SH-SY5Y (cell line): Measurements from ENCODE around the gene EVA1B.

Experiments used
- GATA2 ChIP-seq: IDR thresholded peaks from 2 replicates; pipeline ENCODE4 v1.6.1; 2011; ENCODE audit warnings: mild to moderate bottlenecking, low read depth, low read length
- GATA3 ChIP-seq: IDR thresholded peaks from 2 replicates; pipeline ENCODE4 v1.6.1; 2011; ENCODE audit warnings: low read depth, mild to moderate bottlenecking, low read length, moderate library complexity

The EVA1B gene

DNA sequence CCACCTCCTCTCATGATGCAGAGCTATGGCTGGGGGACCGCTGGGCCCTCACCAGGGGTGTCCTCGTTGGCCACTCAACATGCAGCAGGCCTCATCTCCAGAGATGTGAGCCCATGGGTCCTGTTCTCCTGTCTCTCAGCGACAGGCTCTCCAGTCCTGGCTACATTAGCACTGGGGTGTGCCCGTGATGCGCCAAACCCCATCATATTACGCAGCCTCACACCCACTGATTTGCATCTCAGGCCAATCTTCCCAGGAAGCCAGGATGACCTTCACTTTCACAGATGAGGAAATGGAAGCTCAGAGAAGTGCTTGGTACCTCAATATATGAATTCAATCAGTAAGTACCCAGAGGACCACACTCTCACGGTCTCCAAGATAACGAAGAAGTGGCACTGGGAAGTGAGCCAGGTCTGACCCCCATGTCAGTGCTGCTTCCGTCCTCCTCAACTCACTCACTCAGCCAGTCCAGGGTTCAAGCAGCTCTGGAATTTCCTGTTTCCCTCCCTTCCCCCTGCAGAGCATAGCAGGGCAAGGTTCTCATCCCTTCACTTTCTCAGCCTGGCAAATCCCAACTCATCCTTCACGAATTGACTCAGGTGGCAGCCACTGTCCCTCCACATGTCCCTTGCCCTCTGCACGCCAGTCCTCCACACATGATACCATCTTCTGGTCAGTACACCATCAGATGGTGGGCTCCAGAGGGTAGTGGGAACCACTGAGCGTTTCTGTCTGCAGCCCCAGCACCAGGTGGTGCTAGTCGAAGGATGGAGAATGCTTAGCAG, 28.9 kb upstream of the EVA1B start:
- no peak for TF ChIP-seq GATA3
- no peak for TF ChIP-seq GATA2

DNA sequence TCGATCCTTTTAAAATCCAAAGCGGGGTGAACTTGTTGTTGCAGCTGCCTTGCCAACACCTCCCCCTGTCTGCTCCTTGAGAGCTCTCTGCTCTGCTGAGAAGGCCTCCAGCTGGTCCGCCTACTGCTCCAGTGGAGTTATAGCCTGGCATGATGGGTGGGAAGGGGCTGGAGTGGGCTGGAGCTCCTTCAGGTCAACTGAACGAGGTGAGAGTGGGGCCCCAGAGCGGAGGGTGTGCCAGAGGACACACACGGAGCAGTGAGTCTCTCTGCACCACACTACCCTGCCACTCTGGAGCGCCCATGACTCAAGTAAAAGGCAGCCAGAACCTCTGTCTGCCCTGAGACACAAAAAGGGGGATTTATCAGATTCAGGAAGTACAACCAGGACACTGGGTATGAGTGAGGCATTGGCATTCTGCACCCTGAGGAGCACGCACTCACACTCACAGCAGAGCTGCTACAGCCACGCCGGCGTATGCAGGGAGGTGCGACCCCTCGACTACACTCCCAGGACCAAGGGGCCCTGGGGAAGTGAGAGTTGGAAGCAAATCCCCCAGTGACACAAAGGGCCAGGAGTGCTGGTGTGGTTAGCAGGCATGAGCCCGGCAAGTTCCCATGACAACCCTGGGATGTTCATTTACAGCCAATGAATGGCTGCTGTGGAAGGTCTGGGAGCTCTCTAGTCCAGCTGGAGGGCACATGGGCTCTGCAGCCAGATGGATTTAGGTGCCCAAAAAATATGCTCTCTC, 28.0 kb upstream of the EVA1B start:
- TF ChIP-seq GATA2 (no peak), GATA3 (no peak)

DNA sequence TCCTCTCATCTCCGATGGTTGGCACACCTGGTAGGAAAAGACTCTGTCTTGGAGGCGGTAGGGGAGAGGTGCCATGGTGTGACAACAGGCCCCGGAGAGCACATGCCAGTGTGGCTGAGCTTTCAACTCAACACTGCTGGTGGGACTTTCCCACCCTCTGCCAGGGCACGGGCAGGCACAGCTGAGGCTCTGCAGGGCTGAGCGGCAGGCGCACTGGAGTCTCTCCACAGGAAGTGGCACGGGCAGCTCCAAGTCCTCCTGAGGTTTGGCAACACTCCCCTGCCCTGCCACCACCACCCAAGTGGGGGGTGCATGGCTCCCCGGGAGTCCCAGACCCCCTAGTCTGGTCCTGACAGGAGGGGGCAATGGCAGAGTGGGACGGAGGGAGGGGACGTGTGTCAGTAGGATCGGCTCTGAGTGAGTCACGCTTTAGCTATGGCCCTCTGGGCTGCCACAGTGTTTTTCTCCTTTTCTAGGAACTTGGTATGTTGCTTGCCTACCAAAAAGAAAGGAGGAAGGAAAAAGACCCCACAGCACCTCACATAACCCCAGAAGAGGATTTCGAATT, 27.3 kb upstream of the EVA1B start:
- TF ChIP-seq GATA3 (no peak), GATA2 (no peak)

DNA sequence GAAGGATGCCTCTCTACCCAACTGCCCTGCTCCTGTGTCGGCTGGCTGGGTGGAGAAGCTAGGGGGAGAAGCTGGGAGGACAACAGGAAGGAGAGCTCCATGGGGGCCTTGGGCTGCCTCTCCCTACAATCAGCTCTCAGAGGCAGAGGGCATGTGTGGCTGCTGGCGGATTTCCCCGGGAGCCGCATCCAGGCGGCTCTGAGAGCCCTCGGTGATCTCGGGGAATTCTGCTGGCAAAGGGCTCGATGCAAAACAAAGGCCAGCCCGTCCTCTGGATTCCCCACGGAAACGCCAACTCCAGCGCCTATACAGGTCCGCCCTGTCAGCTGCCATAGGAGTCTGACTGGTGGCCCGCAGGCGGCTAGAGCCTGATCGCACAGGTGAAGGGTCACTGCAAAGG, 26.4 kb upstream of the EVA1B start:
- TF ChIP-seq GATA3 (no peak), GATA2 (no peak)

DNA sequence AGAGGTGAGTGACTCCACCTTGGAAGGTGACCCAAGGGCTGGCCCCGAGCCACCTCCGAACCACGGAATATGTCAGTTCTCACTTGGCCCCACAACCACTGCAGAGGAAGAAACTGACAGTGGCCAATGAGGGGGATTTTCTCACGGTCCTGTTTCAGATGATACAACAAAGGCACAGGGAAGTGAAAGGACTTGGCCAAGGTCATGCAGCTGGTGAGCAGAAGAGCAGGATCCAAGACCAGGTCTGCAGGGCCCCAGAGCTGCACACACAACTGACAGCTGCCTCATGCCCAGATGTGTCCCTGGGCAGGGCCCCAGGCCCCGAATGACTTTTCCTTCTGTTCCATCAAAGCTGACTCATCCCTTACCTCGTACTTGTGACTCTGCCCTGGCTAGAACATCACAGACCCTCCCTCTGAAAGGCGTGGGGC, 25.8 kb upstream of the EVA1B start:
- TF ChIP-seq GATA2 (no peak), GATA3 (no peak)

DNA sequence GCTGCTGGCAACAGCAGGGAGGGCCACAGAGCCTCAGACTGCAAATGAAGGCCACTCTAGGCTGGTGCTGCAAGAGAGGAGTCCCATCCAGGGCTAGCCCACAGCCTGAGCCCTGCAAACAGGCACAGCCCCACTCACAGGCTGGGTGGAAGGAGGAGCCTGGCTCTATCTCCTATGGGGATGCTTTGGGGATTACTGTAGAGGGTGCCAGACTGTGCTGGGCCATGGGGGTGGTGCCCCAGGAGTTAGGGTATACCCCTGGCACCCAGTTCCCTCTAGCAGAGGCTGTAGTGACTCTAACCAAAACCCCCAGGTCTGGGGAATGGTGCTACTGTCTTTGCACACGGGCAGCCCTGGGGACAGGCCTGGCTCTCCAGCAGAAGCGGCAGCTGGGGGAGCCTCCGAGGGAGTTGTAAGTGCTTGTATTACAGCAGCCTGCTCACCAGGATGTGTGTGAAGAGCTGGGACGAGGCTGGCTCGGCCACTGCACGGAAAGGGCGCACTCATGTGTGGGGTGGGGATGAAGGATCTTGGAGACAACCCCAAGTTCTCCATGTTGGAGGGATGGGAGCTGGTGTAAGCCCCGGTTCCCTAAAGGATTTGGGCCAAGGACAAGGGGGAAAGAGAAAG, 23.4 kb upstream of the EVA1B start:
- TF ChIP-seq GATA2 = no peak
- TF ChIP-seq GATA3 = no peak

DNA sequence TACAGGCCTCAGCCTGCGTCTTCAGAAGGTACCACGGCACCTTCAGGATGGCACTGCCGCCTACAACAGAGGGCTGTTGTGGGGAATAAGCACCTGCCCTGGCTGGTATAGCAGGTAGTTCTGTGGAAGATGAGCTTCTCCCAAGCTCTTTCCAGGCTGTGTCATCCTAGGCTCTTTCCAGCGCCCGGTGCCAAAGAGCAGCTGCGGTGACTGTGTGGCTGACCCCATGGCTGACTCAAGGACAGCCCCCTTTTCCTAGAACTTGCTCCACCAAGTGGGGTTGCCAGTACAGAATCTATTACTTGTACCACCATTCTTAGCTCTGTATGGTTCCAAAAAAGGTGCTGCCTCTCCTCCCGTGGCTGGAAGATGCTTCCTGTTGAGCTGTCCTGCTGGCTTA, 21.9 kb upstream of the EVA1B start:
- TF ChIP-seq GATA3 (no peak), GATA2 (no peak)

DNA sequence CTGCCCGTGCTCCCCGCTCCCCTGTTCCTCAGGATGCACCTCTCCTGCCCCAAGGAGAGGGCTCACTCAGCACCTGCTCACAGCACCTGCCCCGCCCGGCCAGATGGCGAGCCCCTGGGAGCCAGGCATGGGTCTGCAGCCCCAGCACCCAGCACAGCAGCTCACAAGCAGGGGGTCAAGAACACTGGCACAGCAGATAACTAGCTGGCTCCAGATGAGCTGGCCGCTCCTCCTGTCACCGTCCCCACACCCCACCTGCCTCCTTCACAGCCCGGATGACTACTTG, 20.9 kb upstream of the EVA1B start:
- TF ChIP-seq GATA2 (no peak), GATA3 (no peak)

DNA sequence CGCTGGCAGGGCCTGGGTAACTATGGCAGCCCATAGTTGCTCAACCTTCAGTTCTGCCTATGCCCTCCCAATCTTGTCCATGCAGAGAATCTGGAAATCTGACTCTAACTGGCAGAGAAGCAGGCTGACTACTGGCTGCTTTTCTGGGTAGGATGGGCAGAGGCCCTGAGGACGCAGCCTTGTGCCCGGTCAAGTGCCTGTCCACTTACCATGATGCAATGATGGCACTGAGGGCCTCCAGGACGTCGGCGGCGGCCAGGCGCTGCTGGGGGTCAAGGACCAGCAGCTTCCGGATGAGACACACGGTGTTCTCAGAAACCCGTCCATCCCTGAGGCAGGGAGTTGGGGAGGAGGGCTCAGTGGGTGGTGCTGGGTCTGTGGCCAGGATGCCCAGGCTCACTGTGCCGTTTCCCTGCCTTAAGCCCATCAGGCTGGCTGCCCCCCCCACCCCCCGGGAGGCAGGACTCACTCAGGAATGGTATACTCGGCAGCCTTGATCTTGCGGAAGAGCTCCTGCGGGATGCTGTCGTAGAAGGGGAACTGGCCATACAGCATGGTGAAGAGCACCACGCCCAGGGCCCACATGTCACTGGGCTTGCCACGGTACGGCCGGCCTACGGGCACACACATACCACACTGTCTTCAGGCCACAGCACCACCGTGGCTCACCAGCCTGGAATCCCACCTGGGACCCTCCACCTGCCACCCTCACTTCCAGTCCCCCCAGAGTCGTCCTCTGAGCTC, 20.4 kb upstream of the EVA1B start:
- TF ChIP-seq GATA3 (no peak), GATA2 (no peak)

DNA sequence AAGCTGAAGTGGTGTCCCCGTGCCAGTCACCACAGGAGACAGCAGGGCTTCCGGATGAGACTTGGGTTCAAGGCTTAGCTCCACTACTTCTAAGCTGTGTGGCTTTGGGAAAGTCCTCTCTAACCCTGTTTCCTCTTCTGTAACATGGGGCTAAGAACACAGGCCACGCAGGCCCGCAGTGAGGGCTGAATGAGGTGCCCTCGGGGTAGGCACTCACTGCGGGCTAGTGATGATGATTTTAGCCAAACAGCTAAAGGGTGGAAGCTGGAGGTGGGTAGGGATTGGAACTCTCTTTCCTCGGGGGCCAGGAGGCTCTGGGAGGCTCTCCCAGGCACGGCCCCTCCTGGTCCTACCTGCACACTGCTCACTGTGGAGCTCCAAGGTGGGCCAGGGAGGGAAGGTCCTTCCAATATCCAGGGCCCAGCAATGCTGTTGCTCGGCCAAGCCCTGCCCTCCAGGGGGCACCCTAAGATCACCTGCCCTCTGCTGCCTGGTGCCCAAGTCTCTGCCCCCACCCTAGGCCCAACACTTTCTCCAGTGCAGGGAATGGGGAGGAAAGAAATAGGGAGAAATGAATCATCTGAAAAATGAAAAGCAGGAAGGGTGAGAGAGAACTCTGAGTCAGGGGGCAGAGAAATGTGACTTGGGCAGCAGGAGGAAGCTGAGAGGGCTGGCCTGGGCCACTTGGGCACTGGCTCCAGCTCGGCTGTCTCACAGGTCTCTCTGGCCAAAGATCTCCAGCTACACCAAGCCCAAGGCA, 19.2 kb upstream of the EVA1B start:
- TF ChIP-seq GATA2 (no peak), GATA3 (no peak)

DNA sequence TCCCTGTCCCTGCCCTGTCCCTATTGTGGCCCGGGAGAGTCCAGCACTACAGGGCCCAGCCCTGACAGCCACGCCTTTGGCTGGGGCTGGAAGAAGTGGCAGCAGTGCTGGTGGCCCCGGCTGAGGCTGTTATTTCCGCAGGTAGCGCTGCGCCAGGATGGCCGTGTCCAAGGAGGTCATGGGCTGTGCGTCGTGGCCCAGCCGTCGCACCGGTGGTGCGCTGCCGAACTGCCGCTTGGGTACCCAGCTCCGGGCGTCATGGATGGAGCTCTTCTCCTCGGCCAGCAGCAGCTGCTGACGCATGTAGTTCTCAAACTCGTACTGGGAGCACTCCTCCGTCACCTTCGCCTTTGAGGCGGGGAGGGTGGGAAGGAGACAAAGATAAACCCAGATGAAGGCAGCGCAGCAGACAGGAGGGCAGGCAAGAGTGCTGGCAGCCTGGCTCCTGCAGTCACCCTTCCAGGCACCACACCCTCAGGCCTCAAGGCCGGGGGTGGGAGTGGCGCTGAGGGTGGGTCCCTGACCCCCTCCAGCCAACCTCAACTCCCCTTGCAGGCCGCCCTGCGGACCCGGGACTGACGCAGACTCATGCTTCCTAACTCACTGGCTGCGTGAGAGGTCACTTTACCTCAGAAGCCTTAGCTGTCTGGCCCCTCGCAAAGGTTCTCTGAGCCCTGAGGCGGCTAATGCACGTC, 18.3 kb upstream of the EVA1B start:
- TF ChIP-seq GATA3 (no peak), GATA2 (no peak)

DNA sequence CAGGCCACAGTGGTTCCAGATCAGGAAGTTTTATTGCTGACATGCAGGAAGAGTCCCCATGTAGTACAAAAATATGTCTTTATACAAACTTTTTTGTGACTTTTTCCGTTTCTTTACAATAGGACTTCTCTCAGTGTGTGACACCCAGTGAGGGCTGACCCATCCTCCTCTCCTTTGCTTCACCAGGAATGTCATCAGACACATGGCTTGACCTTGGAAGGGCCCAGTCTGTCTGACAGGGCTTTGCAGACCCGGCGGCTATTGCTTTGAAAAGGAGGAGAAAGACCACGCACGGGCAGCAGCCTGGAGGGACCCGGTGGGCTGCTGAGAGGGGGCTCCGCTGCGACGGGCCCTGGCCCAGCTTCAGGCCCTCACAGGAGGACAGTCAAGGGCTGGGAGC, 16.2 kb upstream of the EVA1B start:
- TF ChIP-seq GATA2 = no peak
- TF ChIP-seq GATA3 = no peak

DNA sequence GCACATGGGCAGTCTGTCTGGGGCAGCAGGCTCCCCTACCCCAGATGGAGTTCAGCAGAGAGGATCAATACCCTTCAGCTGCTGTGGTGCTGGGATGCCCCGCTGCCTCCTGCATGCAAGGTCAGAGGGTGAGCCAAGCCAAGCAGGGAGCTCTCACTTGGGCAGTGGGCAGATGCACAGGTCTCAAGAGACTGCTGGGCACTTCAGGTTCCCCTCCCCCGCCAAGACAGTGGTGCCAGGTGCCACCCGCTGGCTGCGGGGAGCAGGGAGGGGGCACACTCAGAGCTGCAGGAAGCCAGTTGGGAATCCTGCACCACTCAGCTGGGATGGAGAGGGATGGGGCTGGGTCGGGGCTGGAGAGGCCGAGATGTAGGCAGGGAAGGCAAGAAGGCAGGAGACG, 15.8 kb upstream of the EVA1B start:
- no peak for TF ChIP-seq GATA2
- TF ChIP-seq GATA3 = no peak

DNA sequence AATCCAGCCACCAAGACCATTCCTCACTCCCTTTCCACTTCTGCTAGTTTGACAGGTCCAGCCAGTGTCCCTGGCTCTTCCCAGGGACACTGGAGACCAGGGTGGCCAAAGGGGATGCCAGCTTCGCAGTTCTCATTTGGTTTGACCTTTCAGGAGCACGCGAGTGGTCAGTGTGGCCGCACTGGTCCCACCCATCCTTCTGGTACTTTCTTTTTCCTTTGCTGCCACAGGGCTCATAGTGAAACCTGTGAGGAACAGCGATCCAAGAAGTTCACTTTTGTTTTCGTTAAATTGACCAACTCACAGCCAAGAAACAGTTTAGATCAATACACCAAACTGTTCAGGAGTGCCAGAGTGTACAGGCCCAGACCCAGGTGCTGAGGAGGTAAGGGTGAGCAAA, 14.4 kb upstream of the EVA1B start:
- TF ChIP-seq GATA3 (no peak), GATA2 (no peak)
